Endothelial cell of umbilical vein (primary cell): Measurements from ENCODE around the gene ABCG4.

Experiments used
- CTCF ChIP-seq, 2 donors: IDR thresholded peaks; 1 replicate in 1 of 2; 2 replicates in 1 of 2; pipeline ENCODE4 v1.5.1; 2011; ENCODE audit warnings: low read length in 2 of 2, mild to moderate bottlenecking in 2 of 2, moderate library complexity in 2 of 2, control low read depth in 1 of 2, inconsistent platforms in 1 of 2, low read depth in 1 of 2; ENCODE audit not compliant: insufficient read depth in 1 of 2; ENCODE audit errors: extremely low read depth in 1 of 2
- EZH2 ChIP-seq: IDR thresholded peaks from 2 replicates; pipeline ENCODE4 v1.6.1; 2012; ENCODE audit warnings: borderline replicate concordance, low read depth, mild to moderate bottlenecking, moderate library complexity, low read length, inconsistent platforms; ENCODE audit not compliant: severe bottlenecking
- GATA2 ChIP-seq: IDR thresholded peaks from 2 replicates; pipeline ENCODE4 v1.7.0; 2011; ENCODE audit warnings: low read depth, mild to moderate bottlenecking, moderate library complexity, mixed read lengths, low read length; ENCODE audit not compliant: insufficient read length, insufficient read depth
- MYC ChIP-seq: IDR thresholded peaks from one replicate; pipeline ENCODE4 v1.6.1; 2011; ENCODE audit warnings: mild to moderate bottlenecking, low read depth, low read length
- POLR2A ChIP-seq: IDR thresholded peaks from 2 replicates; pipeline ENCODE4 v1.6.1; 2012; ENCODE audit warnings: low read depth, mild to moderate bottlenecking, control low read depth, low read length
- POLR2AphosphoS5 ChIP-seq: IDR thresholded peaks from 2 replicates; pipeline ENCODE4 v1.6.1; 2012; ENCODE audit warnings: low read depth, mild to moderate bottlenecking, control low read depth, low read length, moderate library complexity; ENCODE audit not compliant: insufficient read depth

GRCh38 chr11:119179342-119179741 is 30.5 kb downstream of the ABCG4 start:
- TF ChIP-seq CTCF (IDR thresholded peaks at IDR 0.05; ENCODE audit: extremely low read depth in 1 of 2, insufficient read depth in 1 of 2, low read depth in 1 of 2, low read length in 2 of 2), result no peak
- TF ChIP-seq EZH2, result no peak
- TF ChIP-seq POLR2A, result no peak
- no peak for TF ChIP-seq POLR2AphosphoS5
- no peak for TF ChIP-seq MYC
- no peak for TF ChIP-seq GATA2
